ENCODE results near the gene AKAP9.
A peak's percentile ranks its signal among the peaks of the same experiment; 100 is the strongest.
"Not testable (repeated sequence)": the region's sequence is repeated elsewhere in the genome, so short reads cannot be mapped to it uniquely, and the experiment has no call there.

Gene AKAP9

GRCh38 chr7:91944970-91945369, 4.3 kb downstream of the AKAP9 start:
- not testable (repeated sequence) for H3K79me1 ChIP-seq (ENCODE audit: low read length); H3K27me3 ChIP-seq (ENCODE audit: insufficient read depth, low read length); H2BK120ac ChIP-seq (ENCODE audit: insufficient read depth, low read length, poor library complexity); H3K4me3 ChIP-seq (ENCODE audit: low read depth, low read length); H2BK12ac ChIP-seq (ENCODE audit: low read length); H2AFZ ChIP-seq (ENCODE audit: insufficient read depth, low read length, poor library complexity); H3K18ac ChIP-seq (ENCODE audit: low read length); H3K36me3 ChIP-seq (ENCODE audit: control insufficient read depth in 1 of 2, insufficient read depth in 2 of 2, low read length in 2 of 2); H3K23ac ChIP-seq (ENCODE audit: low read length); H4K12ac ChIP-seq (ENCODE audit: low read depth, low read length); H3K9me3 ChIP-seq (ENCODE audit: insufficient read depth, low read depth, low read length); H3K4me2 ChIP-seq (ENCODE audit: low read length); DNase-seq; H4K91ac ChIP-seq (ENCODE audit: low read depth, low read length); H3K14ac ChIP-seq (ENCODE audit: low read length); H3K27ac ChIP-seq (ENCODE audit: low read depth, low read length); H2BK5ac ChIP-seq (ENCODE audit: low read depth, low read length, poor library complexity); H3K9ac ChIP-seq (ENCODE audit: low read length); H2AK5ac ChIP-seq (ENCODE audit: low read length); H4K8ac ChIP-seq (ENCODE audit: low read depth, low read length); H3K4me1 ChIP-seq (ENCODE audit: control insufficient read depth in 1 of 2, insufficient read depth in 2 of 2, low read length in 2 of 2); H3K79me2 ChIP-seq (ENCODE audit: control insufficient read depth, insufficient read depth, low read length, poor library complexity)
- H3K4ac ChIP-seq (ENCODE audit: low read depth, low read length): peak overlapping the region; percentile 55
- WGBS (ENCODE audit: extremely low coverage, insufficient coverage, insufficient read length): no CpG with 5 or more reads among the region's 5 CpGs

GRCh38 chr7:91945476-91945875, 4.8 kb downstream of the AKAP9 start:
- H3K4me3 ChIP-seq (ENCODE audit: low read depth, low read length): no peak overlapping the region
- H3K79me2 ChIP-seq (ENCODE audit: control insufficient read depth, insufficient read depth, low read length, poor library complexity): peaks cover 5% of the 10 kb centered on the region
- H2AK5ac ChIP-seq (ENCODE audit: low read length): no peak overlapping the region
- no peaks in the 10 kb centered on the region for H3K36me3 ChIP-seq (ENCODE audit: control insufficient read depth in 1 of 2, insufficient read depth in 2 of 2, low read length in 2 of 2)
- no peak overlapping the region for H3K18ac ChIP-seq (ENCODE audit: low read length)
- no peaks in the 10 kb centered on the region for H3K27me3 ChIP-seq (ENCODE audit: insufficient read depth, low read length)
- H2BK5ac ChIP-seq (ENCODE audit: low read depth, low read length, poor library complexity): no peak overlapping the region
- no peak overlapping the region for H3K27ac ChIP-seq (ENCODE audit: low read depth, low read length)
- no peak overlapping the region for H3K4me2 ChIP-seq (ENCODE audit: low read length)
- no peak overlapping the region for H3K23ac ChIP-seq (ENCODE audit: low read length)
- H3K4ac ChIP-seq (ENCODE audit: low read depth, low read length): no peak overlapping the region
- no peaks in the 10 kb centered on the region for H3K9me3 ChIP-seq (ENCODE audit: insufficient read depth, low read depth, low read length)
- H3K79me1 ChIP-seq (ENCODE audit: low read length): peaks cover 8% of the 10 kb centered on the region
- H2AFZ ChIP-seq (ENCODE audit: insufficient read depth, low read length, poor library complexity): no peak overlapping the region
- H2BK12ac ChIP-seq (ENCODE audit: low read length): no peak overlapping the region
- peak; percentile 7 to 36 for DNase-seq
- no CpG with 5 or more reads among the region's 2 CpGs for WGBS (ENCODE audit: extremely low coverage, insufficient coverage, insufficient read length)
- no peak overlapping the region for H2BK120ac ChIP-seq (ENCODE audit: insufficient read depth, low read length, poor library complexity)
- no peaks in the 10 kb centered on the region for H3K4me1 ChIP-seq (ENCODE audit: control insufficient read depth in 1 of 2, insufficient read depth in 2 of 2, low read length in 2 of 2)
- H4K12ac ChIP-seq (ENCODE audit: low read depth, low read length): no peak overlapping the region
- H3K9ac ChIP-seq (ENCODE audit: low read length): no peak overlapping the region
- H3K14ac ChIP-seq (ENCODE audit: low read length): no peak overlapping the region
- no peak overlapping the region for H4K91ac ChIP-seq (ENCODE audit: low read depth, low read length)
- no peak overlapping the region for H4K8ac ChIP-seq (ENCODE audit: low read depth, low read length)

- Histone ChIP-seq H3K14ac (ENCODE audit: low read length) (no peak overlapping the region), H3K4me2 (ENCODE audit: low read length) (no peak overlapping the region), H3K23ac (ENCODE audit: low read length) (no peak overlapping the region), H3K9me3 (ENCODE audit: insufficient read depth, low read depth, low read length) (no peaks in the 10 kb centered on the region), H3K79me2 (ENCODE audit: control insufficient read depth, insufficient read depth, low read length, poor library complexity) (no peaks in the 10 kb centered on the region), H4K8ac (ENCODE audit: low read depth, low read length) (no peak overlapping the region), H3K4me3 (ENCODE audit: low read depth, low read length) (no peak overlapping the region), H3K36me3 (ENCODE audit: control insufficient read depth in 1 of 2, insufficient read depth in 2 of 2, low read length in 2 of 2) (no peaks in the 10 kb centered on the region), H3K27me3 (ENCODE audit: insufficient read depth, low read length) (no peaks in the 10 kb centered on the region), H2BK12ac (ENCODE audit: low read length) (no peak overlapping the region), H3K4ac (ENCODE audit: low read depth, low read length) (no peak overlapping the region), H2BK120ac (ENCODE audit: insufficient read depth, low read length, poor library complexity) (no peak overlapping the region), H2BK5ac (ENCODE audit: low read depth, low read length, poor library complexity) (no peak overlapping the region), H3K18ac (ENCODE audit: low read length) (peak overlapping the region; percentile 59), H4K12ac (ENCODE audit: low read depth, low read length) (no peak overlapping the region), H4K91ac (ENCODE audit: low read depth, low read length) (no peak overlapping the region), H3K27ac (ENCODE audit: low read depth, low read length) (no peak overlapping the region), H2AK5ac (ENCODE audit: low read length) (no peak overlapping the region), H3K79me1 (ENCODE audit: low read length) (no peaks in the 10 kb centered on the region), H2AFZ (ENCODE audit: insufficient read depth, low read length, poor library complexity) (no peak overlapping the region), H3K4me1 (ENCODE audit: control insufficient read depth in 1 of 2, insufficient read depth in 2 of 2, low read length in 2 of 2) (no peaks in the 10 kb centered on the region), H3K9ac (ENCODE audit: low read length) (no peak overlapping the region)
- no CpG with 5 or more reads among the region's 3 CpGs for WGBS (ENCODE audit: extremely low coverage, insufficient coverage, insufficient read length)
- no peak for DNase-seq
Measured at GRCh38 chr7:91946549-91946948, 5.9 kb downstream of the AKAP9 start.

- no CpG with 5 or more reads among the region's 1 CpG for WGBS (ENCODE audit: extremely low coverage, insufficient coverage, insufficient read length)
- H3K23ac ChIP-seq (ENCODE audit: low read length): no peak overlapping the region
- no peak for DNase-seq
- H3K14ac ChIP-seq (ENCODE audit: low read length): no peak overlapping the region
- no peak overlapping the region for H2BK5ac ChIP-seq (ENCODE audit: low read depth, low read length, poor library complexity)
- H3K79me2 ChIP-seq (ENCODE audit: control insufficient read depth, insufficient read depth, low read length, poor library complexity): no peaks in the 10 kb centered on the region
- H2BK120ac ChIP-seq (ENCODE audit: insufficient read depth, low read length, poor library complexity): no peak overlapping the region
- no peak overlapping the region for H2AFZ ChIP-seq (ENCODE audit: insufficient read depth, low read length, poor library complexity)
- no peak overlapping the region for H2BK12ac ChIP-seq (ENCODE audit: low read length)
- no peak overlapping the region for H3K4me3 ChIP-seq (ENCODE audit: low read depth, low read length)
- H3K18ac ChIP-seq (ENCODE audit: low read length): no peak overlapping the region
- H3K9me3 ChIP-seq (ENCODE audit: insufficient read depth, low read depth, low read length): no peaks in the 10 kb centered on the region
- H3K27me3 ChIP-seq (ENCODE audit: insufficient read depth, low read length): no peaks in the 10 kb centered on the region
- no peaks in the 10 kb centered on the region for H3K36me3 ChIP-seq (ENCODE audit: control insufficient read depth in 1 of 2, insufficient read depth in 2 of 2, low read length in 2 of 2)
- no peak overlapping the region for H3K4me2 ChIP-seq (ENCODE audit: low read length)
- no peak overlapping the region for H4K12ac ChIP-seq (ENCODE audit: low read depth, low read length)
- H4K8ac ChIP-seq (ENCODE audit: low read depth, low read length): no peak overlapping the region
- no peak overlapping the region for H3K9ac ChIP-seq (ENCODE audit: low read length)
- no peak overlapping the region for H3K27ac ChIP-seq (ENCODE audit: low read depth, low read length)
- no peak overlapping the region for H2AK5ac ChIP-seq (ENCODE audit: low read length)
- no peaks in the 10 kb centered on the region for H3K4me1 ChIP-seq (ENCODE audit: control insufficient read depth in 1 of 2, insufficient read depth in 2 of 2, low read length in 2 of 2)
- no peak overlapping the region for H4K91ac ChIP-seq (ENCODE audit: low read depth, low read length)
- H3K4ac ChIP-seq (ENCODE audit: low read depth, low read length): no peak overlapping the region
- no peaks in the 10 kb centered on the region for H3K79me1 ChIP-seq (ENCODE audit: low read length)
Measured at GRCh38 chr7:91947948-91948347, 7.3 kb downstream of the AKAP9 start.

Data from trophoblast cell (in vitro differentiated cells and primary cell).